Panc1 (cell line): Measurements from ENCODE around the gene CIAO3.
A peak's percentile ranks its signal among the peaks of the same experiment; 100 is the strongest.

Source experiments
- POLR2AphosphoS5 ChIP-seq: IDR thresholded peaks from 2 replicates; pipeline ENCODE4 v1.6.1; 2012; ENCODE audit warnings: mild to moderate bottlenecking, low read depth, low read length, moderate library complexity
- TF ChIP-seq, protein P1 (sequence below): fragments of 450-650 bp; IDR thresholded peaks from 2 replicates; pipeline ENCODE4 v1.5.1; 2017; ENCODE audit warnings: mild to moderate bottlenecking
- TF ChIP-seq, protein P2 (sequence below), 2 experiments: IDR thresholded peaks; 2 replicates each; pipeline ENCODE4 v1.6.1; 2011 to 2012; ENCODE audit warnings: low read depth in 2 of 2, control low read depth in 1 of 2, low read length in 1 of 2, mild to moderate bottlenecking in 1 of 2, moderate library complexity in 1 of 2; ENCODE audit not compliant: insufficient read depth in 1 of 2

DNA sequence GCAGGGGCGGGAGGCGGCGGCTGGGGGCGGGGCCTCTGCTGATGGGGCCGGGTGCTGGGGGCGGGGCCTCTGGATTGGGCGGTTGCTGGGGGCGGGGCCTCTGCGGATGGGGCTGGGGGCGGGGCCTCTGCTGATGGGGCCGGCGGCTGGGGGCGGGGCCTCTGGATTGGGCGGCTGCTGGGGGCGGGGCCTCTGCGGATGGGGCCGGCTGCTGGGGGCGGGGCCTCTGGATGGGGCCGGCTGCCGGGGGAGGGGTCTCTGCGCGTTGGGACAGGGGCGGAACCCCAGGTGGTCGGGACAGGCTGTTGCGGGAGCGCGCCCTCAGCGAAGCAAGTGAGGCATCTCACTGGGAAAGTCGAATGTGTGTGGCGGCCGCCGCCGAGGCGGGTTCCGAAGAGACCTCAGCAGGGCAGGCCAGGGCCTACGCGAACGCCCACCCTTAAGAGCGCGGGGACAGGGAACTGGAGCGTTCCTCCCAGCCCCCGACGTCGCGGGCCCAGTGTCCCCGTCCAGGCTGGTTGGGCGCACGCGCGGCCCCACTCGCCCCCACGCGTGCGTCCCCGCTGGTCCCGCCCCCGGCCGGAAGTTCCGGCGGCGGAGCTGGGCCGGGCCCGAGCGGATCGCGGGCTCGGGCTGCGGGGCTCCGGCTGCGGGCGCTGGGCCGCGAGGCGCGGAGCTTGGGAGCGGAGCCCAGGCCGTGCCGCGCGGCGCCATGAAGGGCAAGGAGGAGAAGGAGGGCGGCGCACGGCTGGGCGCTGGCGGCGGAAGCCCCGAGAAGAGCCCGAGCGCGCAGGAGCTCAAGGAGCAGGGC, 60.8 kb downstream of the CIAO3 start, which contains the start of gene STUB1:
- TF ChIP-seq, protein P1, sequence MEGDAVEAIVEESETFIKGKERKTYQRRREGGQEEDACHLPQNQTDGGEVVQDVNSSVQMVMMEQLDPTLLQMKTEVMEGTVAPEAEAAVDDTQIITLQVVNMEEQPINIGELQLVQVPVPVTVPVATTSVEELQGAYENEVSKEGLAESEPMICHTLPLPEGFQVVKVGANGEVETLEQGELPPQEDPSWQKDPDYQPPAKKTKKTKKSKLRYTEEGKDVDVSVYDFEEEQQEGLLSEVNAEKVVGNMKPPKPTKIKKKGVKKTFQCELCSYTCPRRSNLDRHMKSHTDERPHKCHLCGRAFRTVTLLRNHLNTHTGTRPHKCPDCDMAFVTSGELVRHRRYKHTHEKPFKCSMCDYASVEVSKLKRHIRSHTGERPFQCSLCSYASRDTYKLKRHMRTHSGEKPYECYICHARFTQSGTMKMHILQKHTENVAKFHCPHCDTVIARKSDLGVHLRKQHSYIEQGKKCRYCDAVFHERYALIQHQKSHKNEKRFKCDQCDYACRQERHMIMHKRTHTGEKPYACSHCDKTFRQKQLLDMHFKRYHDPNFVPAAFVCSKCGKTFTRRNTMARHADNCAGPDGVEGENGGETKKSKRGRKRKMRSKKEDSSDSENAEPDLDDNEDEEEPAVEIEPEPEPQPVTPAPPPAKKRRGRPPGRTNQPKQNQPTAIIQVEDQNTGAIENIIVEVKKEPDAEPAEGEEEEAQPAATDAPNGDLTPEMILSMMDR: no peak
- TF ChIP-seq, protein P2, sequence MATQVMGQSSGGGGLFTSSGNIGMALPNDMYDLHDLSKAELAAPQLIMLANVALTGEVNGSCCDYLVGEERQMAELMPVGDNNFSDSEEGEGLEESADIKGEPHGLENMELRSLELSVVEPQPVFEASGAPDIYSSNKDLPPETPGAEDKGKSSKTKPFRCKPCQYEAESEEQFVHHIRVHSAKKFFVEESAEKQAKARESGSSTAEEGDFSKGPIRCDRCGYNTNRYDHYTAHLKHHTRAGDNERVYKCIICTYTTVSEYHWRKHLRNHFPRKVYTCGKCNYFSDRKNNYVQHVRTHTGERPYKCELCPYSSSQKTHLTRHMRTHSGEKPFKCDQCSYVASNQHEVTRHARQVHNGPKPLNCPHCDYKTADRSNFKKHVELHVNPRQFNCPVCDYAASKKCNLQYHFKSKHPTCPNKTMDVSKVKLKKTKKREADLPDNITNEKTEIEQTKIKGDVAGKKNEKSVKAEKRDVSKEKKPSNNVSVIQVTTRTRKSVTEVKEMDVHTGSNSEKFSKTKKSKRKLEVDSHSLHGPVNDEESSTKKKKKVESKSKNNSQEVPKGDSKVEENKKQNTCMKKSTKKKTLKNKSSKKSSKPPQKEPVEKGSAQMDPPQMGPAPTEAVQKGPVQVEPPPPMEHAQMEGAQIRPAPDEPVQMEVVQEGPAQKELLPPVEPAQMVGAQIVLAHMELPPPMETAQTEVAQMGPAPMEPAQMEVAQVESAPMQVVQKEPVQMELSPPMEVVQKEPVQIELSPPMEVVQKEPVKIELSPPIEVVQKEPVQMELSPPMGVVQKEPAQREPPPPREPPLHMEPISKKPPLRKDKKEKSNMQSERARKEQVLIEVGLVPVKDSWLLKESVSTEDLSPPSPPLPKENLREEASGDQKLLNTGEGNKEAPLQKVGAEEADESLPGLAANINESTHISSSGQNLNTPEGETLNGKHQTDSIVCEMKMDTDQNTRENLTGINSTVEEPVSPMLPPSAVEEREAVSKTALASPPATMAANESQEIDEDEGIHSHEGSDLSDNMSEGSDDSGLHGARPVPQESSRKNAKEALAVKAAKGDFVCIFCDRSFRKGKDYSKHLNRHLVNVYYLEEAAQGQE (IDR thresholded peaks at IDR 0.05; ENCODE audit: insufficient read depth in 1 of 2, low read depth in 2 of 2, low read length in 1 of 2): no peak
- peak; percentile 53 for TF ChIP-seq POLR2AphosphoS5
